Stimulated activated CD8-positive, alpha-beta memory T cell treated with anti-CD3 and anti-CD28 coated beads, Interleukin-15, amount 100 ng/mL, for 24 hours (primary cell): ENCODE data around the gene APOB.

Experiments
- DNase-seq: peaks from one replicate; pipeline ENCODE4 v3.0.0-alpha.2; 2020; ENCODE audit warnings: low read depth

Gene APOB

GRCh38 chr2:21019000-21019677 is 24.7 kb downstream of the APOB start:
- DNase-seq: no peak

GRCh38 chr2:21018290-21018689 is 25.6 kb downstream of the APOB start:
- DNase-seq: no peak

DNA sequence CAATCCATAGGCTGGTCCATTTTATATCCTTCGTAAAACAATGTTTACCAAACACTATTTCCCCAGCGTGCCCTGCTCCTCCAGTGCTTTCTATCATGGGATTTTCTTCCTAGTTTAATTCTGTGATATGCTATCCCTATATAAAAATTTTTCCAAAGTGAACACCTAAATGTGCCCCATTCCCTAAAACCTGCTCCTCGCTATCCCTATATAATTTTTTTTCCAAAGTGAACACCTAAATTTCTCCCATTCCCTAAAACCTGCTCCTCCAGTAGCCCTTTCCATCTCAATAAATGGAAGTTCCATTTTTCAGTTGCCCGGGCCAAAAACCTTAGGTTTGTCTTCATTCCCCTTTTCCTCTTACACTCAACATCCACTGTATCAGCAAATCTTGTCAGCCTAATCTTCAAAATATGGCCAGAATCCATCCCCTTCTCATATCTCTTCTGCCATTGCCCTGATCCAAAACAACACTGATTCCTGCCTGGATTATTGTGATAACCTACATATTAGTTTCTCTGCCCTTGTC is 26.1 kb downstream of the APOB start:
- no peak for DNase-seq

- DNase-seq: no peak
Measured at GRCh38 chr2:21015281-21015645, 28.6 kb downstream of the APOB start.

- DNase-seq: no peak
Measured at GRCh38 chr2:21014364-21015280, 29.3 kb downstream of the APOB start.

DNA sequence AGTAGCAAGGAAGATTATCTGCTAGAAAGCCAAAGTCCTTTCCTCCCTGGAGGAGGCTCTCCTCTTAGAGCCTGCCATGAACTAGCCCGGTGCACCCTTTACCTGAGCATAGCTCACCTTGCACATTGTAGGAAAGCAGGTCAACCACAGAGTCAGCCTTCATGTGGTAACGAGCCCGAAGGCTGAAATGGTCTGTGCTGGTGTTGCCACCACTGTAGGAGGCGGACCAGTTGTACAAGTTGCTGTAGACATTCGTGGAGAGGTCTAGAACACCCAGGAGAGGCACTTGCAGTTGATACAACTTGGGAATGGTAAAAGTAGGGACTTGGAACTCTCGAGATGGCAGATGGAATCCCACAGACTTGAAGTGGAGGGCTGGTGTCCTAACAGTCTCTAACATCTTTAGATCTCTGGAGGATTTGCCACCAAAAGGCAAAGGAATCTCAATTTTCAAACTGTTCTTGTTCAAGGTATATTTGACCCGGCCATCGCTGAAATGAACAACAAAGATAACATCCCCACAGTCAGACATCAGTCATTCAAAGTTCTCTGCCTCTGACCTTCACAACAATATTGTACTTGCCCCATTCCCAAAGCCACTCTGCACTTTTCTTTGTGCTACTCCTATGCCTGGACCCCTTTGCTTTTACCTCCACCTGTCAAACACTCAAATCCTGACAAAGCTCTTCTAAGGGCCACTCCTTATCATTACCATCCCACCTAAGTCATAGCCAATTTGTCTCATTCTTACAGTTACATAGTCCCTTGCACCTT is 30.6 kb downstream of the APOB start:
- no peak for DNase-seq

GRCh38 chr2:21012557-21012937 is 31.3 kb downstream of the APOB start:
- DNase-seq: no peak

DNA sequence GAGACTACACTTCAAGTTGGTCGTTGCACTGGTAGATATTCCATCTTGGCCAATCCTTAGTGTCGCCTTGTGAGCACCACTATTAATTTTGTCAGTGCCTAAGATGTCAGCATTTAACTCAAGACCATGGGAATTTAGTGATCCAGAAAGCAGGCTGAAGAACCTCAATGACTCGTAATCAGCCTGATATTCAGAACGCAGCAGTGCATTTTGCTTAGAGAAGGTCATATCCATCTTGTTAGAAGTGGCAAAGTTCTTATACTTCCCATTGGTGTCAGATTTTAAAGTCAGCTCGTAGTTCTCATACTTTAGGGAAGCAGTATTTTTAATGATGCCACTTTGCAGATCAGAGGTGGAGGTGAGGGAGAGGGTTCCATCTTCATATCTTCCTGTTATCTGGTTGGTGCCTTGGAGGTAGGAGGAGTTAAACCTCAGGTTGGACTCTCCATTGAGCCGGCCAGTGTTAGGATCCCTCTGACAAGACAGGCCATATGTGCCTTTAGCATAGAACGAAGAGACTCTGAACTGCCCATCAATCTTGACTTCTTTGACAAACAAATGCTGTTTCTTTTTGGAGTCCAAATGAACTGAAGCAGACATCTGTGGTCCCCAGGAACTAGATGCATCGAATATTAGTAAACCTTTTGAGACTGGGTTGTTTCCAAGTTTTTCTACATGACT is 31.9 kb downstream of the APOB start:
- DNase-seq: no peak

GRCh38 chr2:21011453-21011852 is 32.4 kb downstream of the APOB start:
- no peak for DNase-seq

- DNase-seq: no peak
Measured at GRCh38 chr2:21010813-21011439, 32.9 kb downstream of the APOB start.

GRCh38 chr2:21009662-21010225 is 34.1 kb downstream of the APOB start:
- no peak for DNase-seq

- no peak for DNase-seq
Measured at GRCh38 chr2:21008790-21009661, 34.8 kb downstream of the APOB start.

- DNase-seq: no peak
Measured at GRCh38 chr2:21008014-21008789, 35.7 kb downstream of the APOB start.

DNA sequence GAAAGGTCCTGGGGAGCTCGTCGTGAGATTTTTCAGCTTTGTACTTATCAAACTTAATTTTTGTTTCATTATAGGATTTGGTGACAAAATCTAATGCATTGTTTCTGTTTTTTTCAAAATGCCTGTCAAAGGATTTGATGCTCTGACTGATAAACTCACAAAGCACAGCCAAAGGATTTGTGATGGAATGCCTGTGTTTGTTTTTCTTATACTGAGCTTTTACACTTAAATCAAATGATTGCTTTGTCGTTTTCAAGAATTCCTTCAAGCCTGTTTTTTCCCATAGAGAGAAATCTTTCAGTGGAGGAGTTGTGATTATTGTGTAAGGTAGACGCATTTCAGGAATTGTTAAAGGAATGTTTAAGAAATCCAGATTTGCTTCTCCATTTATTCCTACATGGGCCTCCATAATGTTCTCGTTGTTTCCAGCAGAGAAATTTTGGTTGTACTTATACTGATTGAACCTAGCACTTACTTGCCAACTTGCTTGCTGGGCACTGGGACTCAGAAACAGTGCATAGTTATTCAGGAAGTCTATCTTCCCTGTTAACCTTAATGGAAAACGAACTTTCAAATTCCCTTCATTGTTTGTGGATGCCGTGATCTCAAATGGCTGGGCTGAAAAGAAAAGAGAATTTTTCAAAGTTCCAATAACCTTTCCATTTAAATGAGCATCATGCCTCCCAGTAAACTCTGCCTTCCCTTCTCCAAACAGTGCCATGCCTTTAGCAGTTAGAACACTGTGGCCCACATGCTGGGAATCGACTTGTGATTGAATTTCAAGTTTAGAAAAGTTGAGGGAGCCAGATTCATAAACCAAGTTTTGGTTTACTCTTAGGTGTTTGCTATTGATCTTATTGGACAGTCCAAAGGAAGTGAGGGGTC is 36.5 kb downstream of the APOB start:
- no peak for DNase-seq

DNA sequence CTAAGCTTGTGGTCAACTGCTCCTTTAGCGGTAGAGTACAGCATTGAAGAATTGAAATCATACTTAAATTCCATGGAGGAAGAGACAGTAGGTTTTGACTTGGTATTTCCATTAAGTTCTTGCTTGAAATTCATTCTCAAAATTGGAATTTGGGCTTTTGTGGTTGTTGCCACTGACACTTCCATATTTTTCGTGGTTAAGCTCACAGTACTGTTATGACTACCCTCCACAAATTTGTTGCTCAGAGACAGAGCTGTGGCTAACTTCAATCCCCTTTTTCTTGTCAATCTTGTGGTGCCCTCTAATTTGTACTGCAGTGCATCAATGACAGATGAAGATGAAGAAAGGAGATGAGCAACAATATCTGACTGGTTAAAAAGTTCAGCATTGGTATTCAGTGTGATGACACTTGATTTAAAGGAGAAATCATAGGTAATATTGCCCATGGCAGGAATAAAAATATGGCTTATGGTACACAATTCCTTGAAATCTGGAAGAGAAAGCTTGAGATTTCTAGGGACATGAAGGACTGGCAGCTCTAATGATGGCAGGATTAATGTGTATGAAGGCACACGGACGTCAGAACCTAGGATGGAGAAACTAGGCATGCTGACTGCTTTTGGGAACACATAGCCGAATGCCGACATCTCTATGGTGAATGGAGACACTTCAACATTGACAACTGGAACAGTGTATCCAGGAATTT is 37.3 kb downstream of the APOB start:
- no peak for DNase-seq

- DNase-seq: no peak
Measured at GRCh38 chr2:21005700-21006422, 38.0 kb downstream of the APOB start.

DNA sequence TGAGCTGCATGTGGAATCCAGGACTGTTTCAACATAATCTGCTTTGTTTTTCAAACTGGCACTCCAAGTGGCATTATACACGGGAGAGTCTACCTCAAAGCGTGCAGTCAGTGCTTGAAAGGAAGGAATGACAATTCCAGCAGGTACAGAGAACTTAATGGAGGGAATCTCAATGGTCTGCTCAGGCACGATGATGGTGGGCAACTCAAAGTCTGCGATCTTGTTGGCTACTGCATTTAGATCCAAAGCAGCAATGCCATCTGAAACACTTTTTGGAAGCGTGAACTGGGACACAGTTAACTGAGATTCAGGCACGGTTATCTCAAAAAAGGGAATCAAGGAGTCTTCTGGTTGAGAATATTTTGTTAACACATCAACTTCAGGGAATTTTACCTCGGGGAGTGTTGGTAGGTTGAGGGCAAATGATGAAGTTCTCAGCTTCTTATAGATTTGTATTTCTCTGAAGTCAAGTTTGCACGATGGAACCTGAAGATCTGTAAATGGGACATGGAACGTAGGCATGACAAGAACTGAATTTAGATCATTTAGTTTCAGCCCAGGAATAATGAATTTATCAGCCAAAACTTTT is 38.7 kb downstream of the APOB start:
- DNase-seq: no peak
